NCI-H69 (cell line): ENCODE data around the gene ERICH4.
A peak's percentile ranks its signal among the peaks of the same experiment; 100 is the strongest.
"Not testable (repeated sequence)": the region's sequence is repeated elsewhere in the genome, so short reads cannot be mapped to it uniquely, and the experiment has no call there.

ENCODE experiments used
- DNase-seq: peaks from one replicate; lab custom pipeline; 2025; lab: John Stamatoyannopoulos, UW

The ERICH4 gene

DNA sequence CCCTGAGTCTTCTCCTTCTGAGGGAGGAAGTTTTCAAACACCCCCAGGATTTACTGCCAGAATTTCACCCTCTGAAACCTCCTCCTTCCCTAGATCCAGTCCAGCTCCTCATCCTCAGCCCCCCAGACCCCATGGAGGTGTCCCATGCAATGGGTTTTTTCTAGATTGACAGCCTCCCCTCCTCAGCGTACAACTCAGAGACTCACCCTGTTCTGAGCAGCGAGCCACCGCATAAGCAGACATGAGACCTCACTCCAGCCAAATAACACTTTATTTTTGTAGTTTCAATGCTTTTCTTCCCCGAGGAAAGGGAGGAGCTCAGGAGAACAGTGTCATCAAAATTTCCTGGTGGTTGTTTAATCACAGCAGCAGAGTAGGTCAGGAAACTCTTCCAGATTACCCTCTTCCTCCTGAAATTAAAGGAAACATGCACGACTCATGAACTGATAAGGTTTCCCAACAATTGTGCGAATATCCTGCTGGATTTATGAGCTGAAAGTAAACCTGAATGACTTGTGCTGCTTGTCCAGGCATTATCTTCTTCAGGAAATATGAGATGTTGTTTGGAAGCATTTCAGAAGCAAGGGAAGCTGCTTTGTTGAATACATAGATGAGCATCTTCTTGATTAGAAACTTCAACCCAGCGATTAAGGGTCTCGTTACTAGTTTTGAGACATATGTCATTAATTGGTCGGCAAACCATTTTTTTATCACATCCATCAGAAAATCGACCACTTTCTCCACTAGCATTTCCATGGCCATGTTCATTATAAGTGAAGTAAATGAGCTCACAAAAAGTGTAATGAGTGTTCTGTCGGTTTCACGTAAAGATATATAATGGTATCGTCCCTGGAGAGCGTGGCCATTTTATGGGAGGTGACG is 36.2 kb downstream of the ERICH4 start:
- no peak for DNase-seq

DNA sequence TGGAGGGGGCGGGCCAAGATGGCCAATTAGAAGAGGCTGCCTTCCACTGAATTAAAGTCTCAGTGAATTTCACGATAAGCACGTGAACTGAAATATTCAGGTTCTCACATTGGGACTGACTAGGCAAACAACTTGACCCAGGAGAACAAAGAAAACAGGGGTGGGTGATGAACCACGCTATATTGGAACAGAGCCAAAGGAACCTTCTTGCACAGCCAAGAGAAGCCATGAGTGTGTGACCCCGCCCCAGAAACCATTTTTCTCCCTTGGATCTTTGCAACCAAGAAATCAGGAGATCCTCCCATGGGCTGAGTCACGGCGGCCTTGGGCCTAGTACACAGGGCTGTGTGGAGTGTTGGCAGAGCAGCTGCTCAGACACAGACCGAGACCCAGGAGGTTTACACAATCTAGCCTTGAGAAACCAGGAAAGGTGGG is 36.8 kb downstream of the ERICH4 start:
- peak; percentile 60 for DNase-seq

- DNase-seq, result no peak
Observed at GRCh38 chr19:41480336-41480735, 37.4 kb downstream of the ERICH4 start.

DNA sequence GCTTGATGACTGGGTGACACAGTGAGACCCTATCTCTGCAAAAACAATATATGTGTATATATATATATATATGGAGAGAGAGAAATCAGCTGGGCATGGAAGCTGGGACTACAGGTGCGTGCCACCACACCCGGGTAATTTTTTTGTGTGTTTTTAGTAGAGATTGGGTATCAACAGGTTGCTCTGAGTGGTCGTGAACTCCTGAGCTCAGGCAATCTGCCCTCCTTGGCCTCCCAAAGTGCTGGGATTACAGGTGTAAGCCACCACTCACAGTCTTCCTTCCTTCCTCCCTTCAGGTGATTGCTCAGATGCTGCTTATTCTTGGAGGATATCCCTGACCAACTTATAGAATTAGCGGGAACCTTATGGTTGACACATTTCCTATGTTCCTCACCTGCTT is 41.9 kb downstream of the ERICH4 start:
- no peak for DNase-seq

DNA sequence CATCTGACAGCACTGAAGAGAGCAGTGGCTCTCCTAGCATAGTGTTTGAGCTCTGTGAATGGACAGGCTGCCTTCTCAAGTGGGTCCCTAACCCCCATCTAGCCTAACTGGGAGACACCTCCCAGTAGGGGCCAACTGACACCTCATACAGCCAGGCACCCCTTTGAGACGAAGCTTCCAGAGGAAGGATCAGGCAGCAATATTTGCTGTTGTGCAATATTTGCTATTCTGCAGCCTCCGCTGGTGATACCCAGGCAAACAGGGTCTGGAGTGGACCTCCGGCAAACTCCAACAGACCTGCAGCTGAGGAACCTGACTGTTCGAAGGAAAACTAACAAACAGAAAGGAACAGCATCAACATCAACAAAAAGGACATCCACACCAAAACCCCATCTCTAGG is 44.0 kb downstream of the ERICH4 start:
- DNase-seq, result not testable (repeated sequence)

GRCh38 chr19:41492843-41493242 is 49.9 kb downstream of the ERICH4 start:
- DNase-seq, result no peak
